Naive B cell (primary cell): ENCODE measurements around the gene SECISBP2. TPM values are rescaled to one million over a fixed set of nuclear protein-coding genes. Genes with fewer than 3 reads are reported as not detected.
"Not testable (repeated sequence)": the region's sequence is repeated elsewhere in the genome, so short reads cannot be mapped to it uniquely, and the experiment has no call there.

Experiments used
- ATAC-seq, 2 donors: fragments of 150-1000 bp; cut with Tn5 transposase; 2 replicates each; pipeline ENCODE4 v1.10.0; 2021; ENCODE audit warnings: low read depth in 2 of 2, mild to moderate bottlenecking in 2 of 2, moderate library complexity in 2 of 2
- DNase-seq: peaks from one replicate; pipeline ENCODE4 v3.0.0; 2022
- H3K27ac Mint-ChIP-seq, 6 donors: one replicate each; pipeline ENCODE4 v1.8.0; 2020 to 2022; ENCODE audit warnings: mild to moderate bottlenecking in 6 of 6, mixed read lengths in 6 of 6, moderate library complexity in 5 of 6, inconsistent platforms in 2 of 6
- H3K27me3 Mint-ChIP-seq, 3 donors: one replicate each; pipeline ENCODE4 v1.8.0; 2021 to 2022; ENCODE audit warnings: mixed read lengths in 3 of 3, mild to moderate bottlenecking in 1 of 3
- H3K36me3 Mint-ChIP-seq, 2 donors: one replicate each; pipeline ENCODE4 v1.8.0; 2020 to 2022; ENCODE audit warnings: mixed read lengths in 2 of 2, inconsistent platforms in 1 of 2, mild to moderate bottlenecking in 1 of 2
- H3K4me1 Mint-ChIP-seq, 3 donors: one replicate each; pipeline ENCODE4 v1.8.0; 2020 to 2022; ENCODE audit warnings: mixed read lengths in 3 of 3, inconsistent platforms in 1 of 3, mild to moderate bottlenecking in 1 of 3, moderate library complexity in 1 of 3
- H3K4me3 Mint-ChIP-seq, 8 donors: one replicate each; pipeline ENCODE4 v1.8.0; 2020 to 2022; ENCODE audit warnings: mild to moderate bottlenecking in 8 of 8, mixed read lengths in 8 of 8, moderate library complexity in 8 of 8, inconsistent platforms in 2 of 8
- H3K9me3 Mint-ChIP-seq, 7 donors: one replicate each; pipeline ENCODE4 v1.8.0; 2020 to 2022; ENCODE audit warnings: mixed read lengths in 7 of 7, mild to moderate bottlenecking in 5 of 7, inconsistent platforms in 2 of 7, moderate library complexity in 1 of 7
- polyA plus RNA-seq, 6 donors: library from polyadenylated mRNA; unstranded; fragments of 300-500 nt; fragmentation: Illumina TruSeq; gene quantifications; one replicate each; pipeline ENCODE4 v1.2.3, GENCODE V29; 2021; ENCODE audit warnings: low read depth in 6 of 6

The SECISBP2 gene
- polyA plus RNA-seq, 6 donors from 2014 or later = 15.4 to 39.3 (median 28.2) TPM

DNA sequence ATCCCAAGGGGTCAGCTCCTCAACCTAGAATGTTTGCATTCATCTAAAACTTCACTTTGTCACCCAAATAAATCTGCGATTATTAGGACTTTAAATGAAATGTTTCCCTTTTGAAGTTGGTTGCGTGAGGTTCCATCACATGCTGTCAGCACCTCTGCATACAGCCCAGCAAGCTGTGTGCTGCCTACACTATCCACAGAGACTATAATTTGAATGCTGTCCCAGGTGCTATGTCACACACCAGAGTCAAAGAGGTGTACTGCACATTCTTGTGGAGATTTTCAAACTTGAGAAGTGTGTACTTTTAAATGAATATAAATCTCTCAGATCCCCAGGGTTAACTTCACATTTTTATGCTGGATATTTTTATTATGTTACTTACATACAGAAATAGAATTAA is 26.6 kb upstream of the SECISBP2 start:
- ATAC-seq (no peak), DNase-seq (no peak)
- Mint-ChIP-seq H3K27me3 (no peaks in the 10 kb centered on the region), H3K27ac (no peak overlapping the region), H3K9me3 (peaks cover 0 to 11% (median 3%) of the 10 kb centered on the region in 7 donors), H3K4me3 (no peak overlapping the region), H3K36me3 (peaks cover 6 to 12% of the 10 kb centered on the region in 2 donors), H3K4me1 (peaks cover 0 to 1% (median 0%) of the 10 kb centered on the region in 3 donors)

DNA sequence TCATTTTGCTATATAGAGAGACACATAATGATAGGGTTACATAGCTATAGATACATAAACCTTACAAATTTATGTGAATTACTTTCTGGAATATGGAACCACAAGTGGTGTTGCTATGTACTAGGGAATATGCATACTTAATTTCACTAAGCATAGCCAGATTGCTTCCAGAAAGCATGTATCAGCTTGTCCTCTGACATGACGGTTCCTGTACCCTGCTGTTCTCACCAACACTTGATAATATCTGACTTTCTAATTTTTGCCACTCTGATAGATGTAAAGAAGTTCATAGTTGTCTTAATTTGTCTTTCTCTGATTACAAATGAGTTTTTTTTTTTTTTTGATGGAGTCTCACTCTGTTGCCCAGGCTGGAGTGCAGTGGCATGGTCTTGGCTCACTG is 25.3 kb upstream of the SECISBP2 start:
- Mint-ChIP-seq H3K36me3 (peaks cover 0 to 6% of the 10 kb centered on the region in 2 donors), H3K4me1 (peaks cover 0 to 3% (median 0%) of the 10 kb centered on the region in 3 donors), H3K27ac (no peak overlapping the region), H3K27me3 (no peaks in the 10 kb centered on the region), H3K9me3 (peaks cover 0 to 11% (median 3%) of the 10 kb centered on the region in 7 donors), H3K4me3 (no peak overlapping the region)
- no peak for ATAC-seq
- DNase-seq = no peak

DNA sequence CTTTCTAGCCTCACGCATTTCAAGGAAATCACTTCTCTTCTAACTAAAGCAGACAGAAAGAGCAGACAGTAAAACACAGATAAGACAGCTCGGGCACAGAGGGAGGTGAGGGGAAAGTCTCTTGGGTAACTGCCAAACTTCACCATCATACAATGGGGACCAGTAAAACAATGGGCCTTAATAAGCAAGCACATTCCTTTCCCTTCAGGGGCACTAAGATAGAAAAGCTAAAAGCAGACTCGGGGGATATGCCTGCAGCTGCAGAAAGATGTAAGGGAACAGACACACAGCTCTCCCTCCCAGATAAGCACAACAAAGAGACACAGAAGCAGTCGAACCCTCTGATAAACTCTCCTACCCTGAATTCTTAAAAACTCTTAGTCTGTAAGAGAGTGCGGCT is 22.9 kb upstream of the SECISBP2 start:
- no peak for DNase-seq
- H3K27me3 Mint-ChIP-seq = no peaks in the 10 kb centered on the region
- peaks cover 0 to 3% (median 0%) of the 10 kb centered on the region in 3 donors for H3K4me1 Mint-ChIP-seq
- no peak overlapping the region for H3K4me3 Mint-ChIP-seq
- no peak for ATAC-seq
- no peak overlapping the region for H3K27ac Mint-ChIP-seq
- H3K36me3 Mint-ChIP-seq = peaks cover 0 to 6% of the 10 kb centered on the region in 2 donors
- peaks cover 0 to 11% (median 3%) of the 10 kb centered on the region in 7 donors for H3K9me3 Mint-ChIP-seq

DNA sequence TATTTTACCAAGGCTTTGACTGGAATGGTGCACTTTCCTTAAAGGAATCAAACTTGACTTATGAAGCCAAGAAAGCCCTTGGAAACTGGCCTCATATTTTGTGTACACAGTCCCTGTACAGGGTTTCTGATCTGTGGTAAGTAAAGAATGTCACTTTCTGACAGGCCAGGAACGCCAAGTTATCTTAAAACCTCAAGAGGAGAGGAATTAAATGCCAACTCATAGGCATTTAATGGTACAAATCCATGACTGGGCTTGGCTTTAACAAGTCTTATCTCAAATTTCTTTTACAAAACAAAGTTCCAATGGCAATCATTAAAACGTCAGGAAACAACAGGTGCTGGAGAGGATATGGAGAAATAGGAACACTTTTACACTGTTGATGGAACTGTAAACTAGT is 16.3 kb upstream of the SECISBP2 start:
- H3K4me3 Mint-ChIP-seq, H3K36me3 Mint-ChIP-seq, H3K27me3 Mint-ChIP-seq, H3K9me3 Mint-ChIP-seq, ATAC-seq, H3K27ac Mint-ChIP-seq, DNase-seq: not testable (repeated sequence)
- peaks cover 11 to 19% (median 14%) of the 10 kb centered on the region in 3 donors for H3K4me1 Mint-ChIP-seq

DNA sequence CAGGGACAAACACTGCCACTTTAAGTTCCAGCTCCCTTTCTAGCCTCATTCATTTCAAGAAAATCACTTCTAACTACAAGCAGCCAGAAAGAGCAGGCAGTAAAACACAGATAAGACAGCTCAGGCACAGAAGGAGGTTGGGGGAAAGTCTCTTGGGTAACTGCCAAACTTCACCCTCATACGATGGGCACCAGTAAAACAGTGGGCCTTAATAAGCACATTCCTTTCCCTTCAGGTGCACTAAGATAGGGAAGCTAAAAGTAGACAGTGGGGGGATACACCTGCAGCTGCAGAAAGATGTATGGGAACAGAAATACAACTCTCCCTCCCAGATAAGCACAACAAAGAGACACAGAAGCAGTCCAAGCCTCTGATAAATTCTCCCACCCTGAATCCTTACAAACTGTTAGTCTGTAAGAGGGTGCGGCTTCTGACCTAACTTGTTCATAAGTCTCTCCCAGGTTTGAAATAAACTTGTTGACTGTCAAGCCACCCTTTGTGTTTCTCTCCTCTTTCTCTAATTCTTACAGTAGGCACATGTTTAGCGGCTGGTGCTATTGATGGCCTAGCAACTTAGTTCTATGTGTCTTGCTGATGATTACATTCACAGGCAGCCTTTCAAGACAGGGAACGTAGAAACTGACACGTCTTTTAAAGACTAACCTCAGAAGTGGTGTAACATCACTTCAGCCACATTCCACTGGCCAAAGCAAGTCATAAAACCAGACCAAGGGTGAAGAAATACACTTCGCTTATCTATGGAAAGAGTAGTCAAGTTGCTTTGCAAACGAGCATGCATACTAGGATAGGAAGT is 14.1 kb upstream of the SECISBP2 start:
- peaks cover 19 to 23% (median 20%) of the 10 kb centered on the region in 3 donors for H3K4me1 Mint-ChIP-seq
- DNase-seq (no peak), ATAC-seq (no peak)
- H3K27ac Mint-ChIP-seq = peak overlapping the region in 3 of 6 donors; percentile 2 to 59 (median 17)
- no peak overlapping the region for H3K4me3 Mint-ChIP-seq
- H3K36me3 Mint-ChIP-seq = no peaks in the 10 kb centered on the region
- no peaks in the 10 kb centered on the region for H3K27me3 Mint-ChIP-seq
- H3K9me3 Mint-ChIP-seq = no peaks in the 10 kb centered on the region

DNA sequence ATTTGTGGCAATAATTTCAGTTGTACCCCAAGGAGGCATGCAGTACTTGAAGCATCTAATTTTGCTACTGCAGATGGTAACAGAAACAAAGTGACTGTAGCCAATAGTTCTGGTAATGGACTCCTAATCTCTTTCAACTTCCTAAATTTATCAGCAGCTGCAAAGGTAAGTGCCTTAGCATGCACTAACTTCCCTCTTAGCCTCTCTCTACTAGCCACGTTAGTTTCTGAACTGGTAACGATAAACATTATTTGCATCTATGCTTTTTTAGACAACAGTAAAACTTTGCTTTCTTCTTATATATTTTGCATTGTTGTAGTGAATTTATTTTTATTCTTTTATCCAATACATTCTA is 13.5 kb upstream of the SECISBP2 start:
- peak; percentile 87 to 96 for ATAC-seq
- Mint-ChIP-seq H3K27me3 (no peaks in the 10 kb centered on the region), H3K4me1 (peaks cover 23 to 25% (median 23%) of the 10 kb centered on the region in 3 donors), H3K27ac (peak overlapping the region in 1 of 6 donors; percentile 17), H3K36me3 (no peaks in the 10 kb centered on the region), H3K9me3 (no peaks in the 10 kb centered on the region), H3K4me3 (no peak overlapping the region)
- DNase-seq = no peak

DNA sequence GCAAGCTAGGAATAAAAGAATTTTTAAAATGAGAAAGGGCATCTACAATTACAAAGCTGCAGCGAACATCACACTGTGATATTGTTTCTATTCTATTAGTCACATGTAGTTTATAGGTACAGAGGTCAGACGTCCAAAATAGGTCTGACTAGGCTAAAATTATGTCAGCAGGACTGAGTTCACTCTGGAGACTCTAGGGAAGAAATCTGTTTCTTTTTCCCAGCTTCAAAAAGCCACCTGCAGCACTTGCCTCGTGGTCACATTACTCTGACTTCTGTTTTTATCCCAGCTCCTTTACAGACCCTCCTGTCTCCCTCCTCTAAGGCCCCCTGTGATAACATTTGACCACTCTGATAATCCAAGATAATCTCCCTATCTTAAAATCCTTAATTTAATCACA is 12.4 kb upstream of the SECISBP2 start:
- H3K27ac Mint-ChIP-seq = no peak overlapping the region
- no peaks in the 10 kb centered on the region for H3K9me3 Mint-ChIP-seq

DNA sequence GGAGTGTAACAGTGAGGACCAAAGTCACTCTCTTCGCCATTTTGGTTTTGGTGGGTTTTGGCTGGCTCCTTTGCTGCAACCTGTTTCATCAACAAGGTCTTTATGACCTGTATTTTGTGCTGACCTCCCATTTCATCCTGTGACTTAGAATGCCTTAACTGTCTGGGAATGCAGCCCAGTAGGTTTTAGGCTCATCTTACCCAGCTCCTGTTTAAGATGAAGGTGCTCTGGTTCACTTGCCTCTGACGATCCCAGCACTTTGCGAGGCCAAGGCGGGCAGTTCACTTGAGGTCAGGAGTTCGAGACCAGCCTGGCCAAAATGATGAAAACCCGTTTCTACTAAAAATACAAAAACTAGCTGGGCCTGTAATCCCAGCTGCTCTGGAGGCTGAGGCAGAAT is 9.1 kb upstream of the SECISBP2 start:
- ATAC-seq (no peak), DNase-seq (no peak)
- Mint-ChIP-seq H3K4me1 (peaks cover 27 to 46% (median 40%) of the 10 kb centered on the region in 3 donors), H3K36me3 (no peaks in the 10 kb centered on the region), H3K9me3 (no peaks in the 10 kb centered on the region), H3K4me3 (peak overlapping the region; percentile 56 to 97 (median 96)), H3K27me3 (no peaks in the 10 kb centered on the region), H3K27ac (peak overlapping the region; percentile 36 to 100 (median 100))

More for the DNA sequence above, 12.4 kb upstream of the SECISBP2 start:
- H3K4me3 Mint-ChIP-seq = no peak overlapping the region
- ATAC-seq (no peak), DNase-seq (no peak)
- no peaks in the 10 kb centered on the region for H3K36me3 Mint-ChIP-seq
- peaks cover 26 to 31% (median 29%) of the 10 kb centered on the region in 3 donors for H3K4me1 Mint-ChIP-seq
- H3K27me3 Mint-ChIP-seq = no peaks in the 10 kb centered on the region

DNA sequence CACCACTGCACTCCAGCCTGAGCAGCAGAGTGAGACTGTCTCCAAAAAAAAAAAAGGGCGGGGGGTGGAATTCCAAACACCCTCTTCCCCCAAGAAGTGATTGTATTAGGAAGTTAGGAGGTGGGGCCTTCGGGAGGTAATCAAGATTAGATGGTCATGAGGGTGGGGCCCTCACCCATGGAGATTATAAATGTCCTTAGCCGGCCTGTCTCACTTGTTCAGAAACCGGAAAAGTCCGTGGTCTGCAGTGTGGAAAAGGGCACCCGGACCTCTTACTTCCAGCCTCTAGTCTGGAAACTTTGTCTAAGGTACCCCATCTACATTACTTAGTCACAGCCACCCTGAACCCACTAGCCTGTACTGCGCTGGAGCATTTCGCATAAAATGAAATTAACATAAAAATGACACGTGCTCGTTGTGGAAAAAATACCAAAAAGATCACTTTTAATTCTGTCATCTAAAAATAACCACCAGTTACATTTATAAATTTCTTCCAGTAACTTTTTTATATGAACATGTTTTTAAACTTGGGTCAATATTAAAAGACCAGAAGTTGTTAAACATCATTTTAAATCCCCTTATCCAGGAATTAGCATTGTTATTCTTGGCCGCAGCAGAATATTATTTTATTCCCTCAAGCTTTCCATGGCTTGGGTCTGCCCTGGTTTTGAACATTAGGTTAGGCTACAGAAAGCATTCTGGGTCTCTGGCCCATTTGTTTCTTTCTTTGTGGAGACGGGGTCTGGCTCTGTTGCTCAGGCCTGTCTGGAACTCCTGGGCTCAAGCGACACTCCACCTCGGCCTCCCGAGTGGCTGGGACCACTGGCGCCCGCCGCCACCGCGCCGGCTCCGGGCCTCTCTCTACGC is 8.5 kb upstream of the SECISBP2 start:
- H3K36me3 Mint-ChIP-seq = no peaks in the 10 kb centered on the region
- DNase-seq (no peak), ATAC-seq (no peak)
- peak overlapping the region; percentile 85 to 97 (median 96) for H3K4me3 Mint-ChIP-seq
- H3K4me1 Mint-ChIP-seq = peaks cover 22 to 40% (median 35%) of the 10 kb centered on the region in 3 donors
- no peaks in the 10 kb centered on the region for H3K27me3 Mint-ChIP-seq
- H3K9me3 Mint-ChIP-seq = no peaks in the 10 kb centered on the region
- peak overlapping the region; percentile 99 to 100 (median 100) for H3K27ac Mint-ChIP-seq

DNA sequence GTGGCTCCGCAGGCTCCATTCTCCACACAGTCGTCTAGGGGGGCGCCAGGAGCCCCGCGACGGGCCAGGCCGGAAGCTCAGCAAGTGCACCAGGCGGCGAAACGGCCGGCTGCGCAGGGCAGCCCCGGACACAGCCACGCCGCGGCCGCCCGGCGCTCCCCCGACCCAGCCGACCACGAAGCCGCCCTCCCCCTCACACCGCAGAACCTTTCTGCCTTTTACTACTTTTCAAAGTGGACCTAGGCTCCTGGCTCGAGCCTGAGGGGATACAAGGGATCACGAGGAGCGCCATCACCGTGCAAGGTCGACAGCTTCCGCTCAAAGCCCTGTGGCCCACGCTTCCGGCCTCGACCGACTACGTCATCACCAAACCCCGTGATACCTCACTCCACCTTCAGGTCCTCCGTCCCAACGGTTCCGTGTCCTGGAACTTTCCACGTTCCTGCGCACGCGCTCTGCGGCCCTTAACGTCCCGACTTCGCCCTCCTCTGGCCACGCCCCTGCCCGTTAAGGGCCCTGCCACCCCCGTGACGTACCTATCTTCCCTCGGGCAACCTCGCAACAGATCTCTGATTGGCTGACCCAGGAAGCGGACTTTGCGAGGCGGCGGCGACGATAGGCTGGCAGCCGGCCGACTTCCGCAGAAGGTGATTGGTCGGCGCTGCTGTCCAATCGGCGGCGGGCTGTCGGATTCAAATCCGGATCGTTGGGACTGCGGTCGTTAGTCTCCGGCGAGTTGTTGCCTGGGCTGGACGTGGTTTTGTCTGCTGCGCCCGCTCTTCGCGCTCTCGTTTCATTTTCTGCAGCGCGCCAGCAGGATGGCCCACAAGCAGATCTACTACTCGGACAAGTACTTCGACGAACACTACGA is 7.6 kb upstream of the SECISBP2 start, which contains the start of gene CKS2:
Gene CKS2 (plus strand): TSS at position 721 of the 871 bp plus-strand sequence. CDS start 98 bp downstream, at position 819.
- Mint-ChIP-seq H3K4me1 (peaks cover 15 to 32% (median 29%) of the 10 kb centered on the region in 3 donors), H3K27ac (peak within 1 kb of the TSS; percentile 99 to 100 (median 100)), H3K9me3 (no peaks in the 10 kb centered on the region), H3K27me3 (no peaks in the 10 kb centered on the region), H3K36me3 (no peaks in the 10 kb centered on the region), H3K4me3 (peak within 1 kb of the TSS; percentile 85 to 97 (median 96))
- ATAC-seq (peak; percentile 85 to 86), DNase-seq (peak; percentile 100)

DNA sequence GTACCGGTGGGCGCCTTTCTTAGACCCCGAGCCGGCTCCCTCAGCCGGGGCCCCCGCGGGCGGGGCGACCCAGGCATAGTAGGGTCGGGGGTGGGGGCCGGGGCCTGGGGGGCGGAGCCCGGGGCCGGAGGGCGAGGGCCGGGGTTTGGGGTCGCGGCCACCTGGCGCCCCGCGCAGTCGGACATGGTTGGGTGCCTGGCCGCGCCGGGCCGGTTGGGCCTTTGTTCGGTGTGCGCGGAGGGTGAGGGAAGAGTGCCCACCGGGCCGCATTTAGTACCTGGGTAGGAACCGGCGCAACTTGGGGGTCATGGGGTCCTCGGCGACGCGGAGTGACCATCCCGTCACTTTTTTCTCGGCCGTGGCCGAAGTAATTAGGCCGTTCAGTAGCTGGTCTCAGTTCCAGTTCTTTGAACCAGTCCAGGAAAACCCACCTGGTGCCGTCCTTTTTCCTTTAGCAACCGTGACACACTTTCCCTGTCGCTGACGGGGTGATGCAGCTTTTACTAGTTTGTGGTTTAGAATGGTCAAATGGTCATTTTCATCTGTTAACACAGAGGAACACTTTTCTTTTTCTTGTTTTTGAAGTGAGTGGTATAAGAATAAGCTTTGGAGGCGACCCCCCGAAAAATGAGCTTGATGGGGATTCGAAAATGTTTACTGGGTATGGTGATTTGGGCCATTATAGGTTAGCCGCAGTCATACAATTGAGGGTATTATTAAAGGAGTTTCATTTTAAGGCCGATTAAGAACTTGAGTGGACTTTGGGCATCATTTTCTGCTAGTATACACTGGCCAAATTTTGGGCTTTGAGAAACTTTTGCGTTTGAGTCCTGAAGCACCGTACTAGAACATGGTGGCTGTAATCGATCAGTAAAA is 6.7 kb upstream of the SECISBP2 start:
- no peak for ATAC-seq
- DNase-seq = no peak
- peaks cover 13 to 32% (median 29%) of the 10 kb centered on the region in 3 donors for H3K4me1 Mint-ChIP-seq
- no peaks in the 10 kb centered on the region for H3K27me3 Mint-ChIP-seq
- peak overlapping the region; percentile 81 to 100 (median 100) for H3K27ac Mint-ChIP-seq
- no peaks in the 10 kb centered on the region for H3K9me3 Mint-ChIP-seq
- H3K4me3 Mint-ChIP-seq = peak overlapping the region; percentile 85 to 97 (median 96)
- H3K36me3 Mint-ChIP-seq = peaks cover 0 to 2% of the 10 kb centered on the region in 2 donors

DNA sequence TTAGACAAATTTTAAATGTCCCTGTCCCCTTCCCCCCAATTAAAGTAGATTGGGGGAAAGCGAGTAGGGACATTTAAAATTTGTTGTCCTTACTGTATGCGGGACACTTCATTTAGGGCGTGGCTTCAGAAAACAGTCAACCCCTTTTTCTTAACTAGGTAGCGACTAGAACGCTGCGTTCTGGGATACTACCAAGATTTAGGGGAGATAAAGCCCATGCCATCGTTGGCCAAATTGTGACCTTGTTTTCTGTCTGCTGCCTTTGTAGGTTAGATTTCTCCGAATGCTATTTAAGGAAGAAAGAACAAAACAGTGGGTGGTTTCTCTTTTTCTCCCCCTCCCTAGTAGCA is 6.1 kb upstream of the SECISBP2 start:
- H3K4me1 Mint-ChIP-seq = peaks cover 11 to 32% (median 31%) of the 10 kb centered on the region in 3 donors
- ATAC-seq = no peak
- H3K27me3 Mint-ChIP-seq = no peaks in the 10 kb centered on the region
- H3K4me3 Mint-ChIP-seq = peak overlapping the region; percentile 64 to 96 (median 96)
- H3K9me3 Mint-ChIP-seq = no peaks in the 10 kb centered on the region
- H3K36me3 Mint-ChIP-seq = peaks cover 0 to 4% of the 10 kb centered on the region in 2 donors
- peak overlapping the region in 3 of 6 donors; percentile 81 to 92 (median 89) for H3K27ac Mint-ChIP-seq
- DNase-seq = no peak
